Stimulated activated CD4-positive, alpha-beta T cell treated with anti-CD3 and anti-CD28 coated beads, Interleukin-4, amount 100 ng/mL, for 4 hours (primary cell): Measurements from ENCODE around the gene RSPH1.
A peak's percentile ranks its signal among the peaks of the same experiment; 100 is the strongest.
"Not testable (repeated sequence)": the region's sequence is repeated elsewhere in the genome, so short reads cannot be mapped to it uniquely, and the experiment has no call there.

ENCODE experiments used
- DNase-seq, 2 experiments: peaks; one replicate each; pipeline ENCODE4 v3.0.0-alpha.2; 2020

The RSPH1 gene

GRCh38 chr21:42480736-42481135 is 15.3 kb downstream of the RSPH1 start:
- DNase-seq: no peak

DNA sequence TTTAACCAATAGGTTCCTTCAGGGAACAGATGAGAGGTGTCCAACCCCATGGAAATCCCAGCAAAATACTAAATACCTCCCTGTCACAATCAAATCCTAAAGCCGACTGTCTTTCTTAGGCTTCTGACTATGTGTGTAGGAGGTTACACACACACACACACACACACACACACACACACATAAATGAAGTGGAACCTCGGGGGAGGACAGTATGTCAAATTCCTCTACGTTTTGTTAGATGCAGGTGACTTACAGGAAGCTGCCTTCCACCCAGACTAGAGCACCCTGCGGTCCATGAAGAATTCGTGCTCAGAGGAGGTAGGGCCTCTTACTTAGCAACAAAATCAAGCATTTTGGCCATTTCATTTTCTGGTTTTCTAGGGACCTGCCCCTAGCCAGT is 16.4 kb downstream of the RSPH1 start:
- DNase-seq: no peak

DNA sequence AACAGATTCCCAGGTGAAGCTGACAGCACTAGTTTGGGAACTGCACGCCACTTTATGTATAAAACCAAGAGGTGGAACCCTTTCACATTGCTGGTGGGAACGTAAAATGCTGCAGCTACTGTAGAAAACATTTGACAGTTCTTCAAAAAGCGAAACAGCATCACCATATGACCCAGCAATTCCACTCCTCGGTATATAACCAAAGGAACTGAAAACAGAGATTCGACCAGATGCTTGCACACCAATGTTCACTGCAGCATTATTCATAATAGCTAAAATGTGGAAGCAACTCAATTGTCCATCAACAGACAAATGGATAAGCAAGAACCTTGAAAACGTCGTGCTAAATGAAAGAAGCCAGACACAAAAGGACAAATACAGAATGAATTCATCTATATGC is 17.5 kb downstream of the RSPH1 start:
- DNase-seq: no peak

DNA sequence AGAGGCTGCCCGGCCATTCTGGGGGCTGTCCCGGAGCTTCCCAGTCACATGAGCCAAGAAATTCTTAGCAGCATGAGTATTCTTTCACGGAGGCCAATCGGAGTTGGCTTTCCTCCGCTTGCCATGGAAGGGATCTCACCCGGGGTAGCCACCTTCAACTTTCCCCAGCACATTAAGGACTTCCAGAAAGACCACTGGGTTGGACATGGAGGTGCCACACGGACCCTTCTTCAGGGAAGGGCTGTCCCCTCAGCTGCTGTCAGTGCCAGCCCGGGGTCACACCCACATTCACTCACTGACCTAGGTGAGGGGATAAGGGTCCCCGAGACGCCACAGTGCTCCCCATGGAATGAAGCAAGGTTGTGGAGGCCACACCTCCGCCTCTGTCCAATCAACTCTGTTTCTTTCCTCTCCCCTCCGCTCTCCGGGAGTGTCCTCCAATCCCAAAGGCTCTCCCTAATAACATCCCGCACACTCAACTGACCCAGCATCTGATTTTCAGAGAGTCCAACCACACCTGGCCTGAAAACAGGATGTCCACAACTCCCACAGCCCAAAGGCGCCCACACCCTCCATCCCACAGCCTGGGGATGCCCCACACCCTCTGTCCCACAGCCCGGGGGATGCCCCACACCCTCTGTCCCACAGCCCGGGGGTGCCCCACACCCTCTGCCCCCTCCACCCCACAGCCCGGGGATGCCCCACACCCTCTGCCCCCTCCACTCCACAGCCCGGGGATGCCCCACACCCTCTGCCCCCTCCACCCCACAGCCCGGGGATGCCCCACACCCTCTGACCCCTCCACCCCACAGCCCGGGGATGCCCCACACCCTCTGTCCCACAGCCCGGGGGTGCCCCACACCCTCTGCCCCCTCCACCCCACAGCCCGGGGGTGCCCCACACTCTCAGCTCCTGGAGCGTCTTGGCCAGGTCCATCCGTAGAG is 19.4 kb downstream of the RSPH1 start:
- no peak for DNase-seq

- no peak for DNase-seq
These were observed 20.3 kb downstream of the RSPH1 start for GRCh38 chr21:42475526-42476387.

DNA sequence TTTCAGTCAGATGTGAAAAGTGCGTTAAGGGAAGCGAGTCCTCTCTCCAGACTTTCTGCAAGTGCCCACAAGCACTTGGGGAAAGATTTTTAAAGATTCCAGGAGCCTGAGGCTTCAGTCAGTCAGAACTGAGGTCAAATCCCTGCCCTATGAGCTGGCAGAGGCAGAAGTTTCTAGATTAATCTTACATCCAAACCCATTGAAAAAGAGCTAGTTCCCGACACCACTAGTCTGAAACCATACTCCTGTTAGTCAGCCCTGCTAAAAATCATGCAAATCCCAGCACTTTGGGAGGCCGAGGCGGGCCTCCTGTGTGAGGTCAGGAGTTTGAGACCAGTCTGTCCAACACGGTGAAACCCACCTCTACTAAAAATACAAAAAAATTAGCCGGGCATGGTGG is 21.0 kb downstream of the RSPH1 start:
- DNase-seq: no peak

DNA sequence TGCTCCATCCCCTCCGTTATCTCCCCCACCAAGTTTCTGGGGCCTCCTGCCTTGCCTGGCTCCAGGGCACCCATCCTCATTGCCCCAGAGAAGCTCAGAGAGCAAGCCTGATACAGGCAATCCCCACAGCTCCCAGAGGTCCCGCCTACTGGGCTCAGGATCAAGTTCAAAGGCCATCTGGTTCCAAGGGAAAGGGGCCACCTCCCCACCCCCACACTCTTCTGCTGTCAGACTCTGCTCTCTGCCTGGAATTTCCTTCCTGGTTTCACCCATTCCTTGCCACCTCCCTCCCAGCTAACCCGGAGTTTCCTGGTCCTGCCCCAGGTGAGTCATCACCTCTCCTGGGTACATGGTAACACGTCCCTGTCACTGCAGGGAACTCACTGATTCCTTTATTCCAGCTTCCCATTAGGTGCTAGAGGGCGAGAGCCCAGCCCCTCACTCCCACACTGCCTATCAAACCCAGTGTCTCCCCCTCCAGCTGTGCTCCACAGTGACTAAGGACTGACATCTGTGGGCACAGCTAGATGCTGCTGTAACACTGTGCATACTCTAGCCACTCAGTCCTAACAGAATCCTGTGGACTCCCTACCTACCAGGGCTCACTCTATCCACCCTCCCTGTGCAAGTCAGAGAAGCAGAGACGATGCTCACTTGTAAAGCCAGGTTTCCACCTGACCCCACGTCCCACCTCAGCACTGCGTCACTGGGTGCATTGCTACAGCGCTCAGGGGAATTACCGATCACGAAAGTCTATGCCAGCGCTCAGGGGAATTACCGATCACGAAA is 21.8 kb downstream of the RSPH1 start:
- no peak for DNase-seq

- no peak for DNase-seq
These were observed 22.5 kb downstream of the RSPH1 start for GRCh38 chr21:42473498-42474042.

- no peak for DNase-seq
These were observed 23.5 kb downstream of the RSPH1 start for GRCh38 chr21:42472521-42472920.

- DNase-seq: no peak
These were observed 24.2 kb downstream of the RSPH1 start for GRCh38 chr21:42471716-42472330.

DNA sequence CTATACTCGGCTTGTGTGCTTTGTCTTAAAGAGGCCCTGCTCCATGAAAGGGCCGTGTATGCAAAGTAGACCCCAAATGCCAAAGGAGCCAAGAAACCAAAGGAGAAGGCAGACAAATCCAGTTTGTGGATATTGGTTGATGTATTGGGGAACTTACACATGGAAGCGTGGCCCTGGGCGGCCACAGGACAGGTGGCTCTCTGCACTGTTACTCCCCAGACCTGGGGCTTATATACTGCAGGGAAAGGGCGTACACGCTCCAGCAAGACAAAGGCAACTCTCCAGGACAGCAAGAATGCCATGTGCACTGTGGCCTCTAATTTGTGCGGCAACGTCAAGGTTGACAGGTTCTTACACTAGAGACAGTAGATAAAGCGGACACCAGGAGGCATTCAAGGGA is 24.8 kb downstream of the RSPH1 start:
- no peak for DNase-seq

GRCh38 chr21:42469726-42470125 is 26.3 kb downstream of the RSPH1 start:
- not testable (repeated sequence) for DNase-seq

- no peak for DNase-seq
These were observed 26.8 kb downstream of the RSPH1 start for GRCh38 chr21:42469272-42469671.

DNA sequence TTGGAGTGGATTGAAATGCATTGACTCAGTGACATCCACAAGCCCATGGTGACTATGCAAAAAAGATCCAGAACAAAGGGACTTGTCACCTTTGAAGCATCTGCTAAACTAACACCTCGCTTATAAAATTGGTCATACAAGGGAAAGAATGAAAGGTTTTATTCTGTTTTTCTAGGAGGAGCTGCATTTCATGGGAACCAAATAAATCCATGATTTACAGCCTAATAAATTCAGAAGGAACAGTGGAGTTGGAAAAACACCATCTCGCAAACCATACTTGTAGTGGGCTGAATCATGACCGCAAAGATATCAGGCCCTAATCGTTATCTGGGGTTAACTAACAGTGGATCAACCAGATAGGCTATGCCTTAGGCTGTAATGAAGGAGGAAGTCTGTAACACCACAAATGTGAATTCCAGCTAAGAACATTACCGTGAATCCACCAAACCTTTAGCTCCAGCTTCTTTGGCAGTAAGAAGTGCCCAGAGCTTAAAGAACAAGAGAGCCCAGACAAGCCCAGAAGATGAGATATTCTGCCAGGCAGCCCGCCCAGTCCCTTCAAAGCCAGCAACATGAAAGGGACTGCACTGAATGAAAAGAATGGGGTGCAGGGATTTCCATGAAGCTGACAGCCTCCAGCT is 27.4 kb downstream of the RSPH1 start:
- no peak for DNase-seq

DNA sequence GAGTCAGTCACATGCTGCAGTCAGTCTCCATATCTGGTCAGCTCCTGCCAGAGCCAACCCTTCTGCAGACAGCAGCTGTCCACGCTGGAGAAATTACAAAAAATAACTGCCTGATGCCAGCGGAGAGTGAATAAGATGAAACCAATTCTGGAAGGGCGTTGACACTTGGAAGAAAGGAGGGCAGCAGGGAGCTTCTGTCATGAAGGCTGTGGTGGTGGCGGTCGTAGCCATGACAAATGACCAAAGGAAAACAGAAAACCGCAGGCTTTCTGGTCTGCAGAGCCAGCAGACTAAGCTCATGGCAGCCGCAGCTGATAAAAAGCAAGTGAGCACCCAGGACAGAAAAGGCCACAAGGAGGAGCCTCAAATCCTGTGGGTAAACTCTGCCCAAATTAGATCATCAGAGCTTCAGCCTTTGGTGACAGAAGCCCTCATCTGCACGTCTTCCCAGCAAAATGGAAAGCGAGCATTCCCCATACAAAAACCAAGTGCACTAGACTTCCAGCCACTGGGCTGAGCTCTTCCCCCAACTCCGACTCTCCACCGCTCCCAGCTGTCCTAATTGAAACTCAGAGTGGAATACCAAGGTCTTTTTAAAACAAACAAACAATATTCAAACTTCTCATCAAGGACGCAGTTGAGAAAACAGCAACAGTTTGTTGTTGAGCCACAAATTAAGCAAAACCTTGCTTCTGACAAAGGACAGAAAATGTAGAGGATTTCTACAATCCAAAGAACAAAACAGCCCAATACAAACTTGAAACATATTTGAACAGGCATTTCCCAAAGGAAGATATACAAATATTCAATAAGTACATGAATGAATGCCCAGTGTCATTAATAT is 28.7 kb downstream of the RSPH1 start:
- DNase-seq: no peak

DNA sequence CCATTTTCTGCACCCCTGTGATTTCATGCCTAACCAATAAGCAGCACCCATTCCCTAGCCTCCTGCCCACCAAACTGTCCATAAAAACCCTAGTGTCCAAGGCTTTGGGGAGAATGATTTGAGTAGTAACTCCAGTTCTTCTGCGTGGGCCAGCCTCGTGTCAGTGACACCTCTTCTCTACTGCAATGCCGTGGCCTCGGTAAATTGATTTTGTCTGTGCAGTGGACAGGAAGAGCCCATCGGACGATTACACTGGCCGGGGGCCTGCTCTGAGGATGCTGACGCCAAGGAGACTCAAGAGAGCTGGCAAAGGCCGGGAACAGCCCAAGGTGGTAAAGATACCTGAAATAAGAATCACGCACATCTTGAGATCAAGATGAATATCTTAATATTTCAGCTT is 29.3 kb downstream of the RSPH1 start:
- no peak for DNase-seq

GRCh38 chr21:42465803-42466127 is 30.3 kb downstream of the RSPH1 start:
- no peak for DNase-seq

DNA sequence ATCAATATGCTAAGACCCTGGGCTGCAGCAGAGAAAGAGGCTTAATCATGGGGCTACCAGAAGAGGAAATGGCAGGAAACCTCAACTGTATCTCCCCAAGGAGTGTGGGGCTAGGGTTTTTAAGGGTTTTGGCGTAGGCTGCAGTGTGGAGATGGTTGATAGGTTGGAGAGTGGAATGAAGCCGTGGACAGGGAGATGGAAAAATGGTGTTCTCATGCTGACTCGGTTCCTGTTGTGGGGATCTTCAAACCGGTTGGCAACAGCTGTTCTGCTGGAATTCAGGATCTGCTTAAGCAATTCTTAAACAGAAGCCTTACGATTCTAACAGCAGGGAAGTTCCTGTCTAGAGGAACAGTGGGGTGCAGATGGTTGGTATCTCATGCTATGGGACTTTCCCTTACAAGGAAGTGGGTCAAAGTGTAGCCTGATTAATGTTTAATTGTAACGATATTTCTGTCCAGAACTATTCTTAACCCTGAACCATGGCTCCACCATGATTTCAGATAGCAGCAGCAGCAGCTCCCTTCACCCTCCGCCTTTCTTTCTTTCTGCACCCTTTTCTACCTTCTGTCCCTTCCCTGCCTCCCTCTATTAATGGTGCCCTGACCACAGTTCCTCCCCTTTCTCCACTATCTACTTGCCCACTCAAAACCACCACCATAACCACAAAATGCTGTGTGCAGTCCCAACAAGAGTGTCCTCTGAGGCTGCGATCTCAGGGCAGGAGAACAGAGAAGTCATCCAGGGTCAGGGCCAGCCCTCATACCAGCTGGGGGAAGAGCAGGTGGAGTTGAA is 30.8 kb downstream of the RSPH1 start:
- DNase-seq: no peak

DNA sequence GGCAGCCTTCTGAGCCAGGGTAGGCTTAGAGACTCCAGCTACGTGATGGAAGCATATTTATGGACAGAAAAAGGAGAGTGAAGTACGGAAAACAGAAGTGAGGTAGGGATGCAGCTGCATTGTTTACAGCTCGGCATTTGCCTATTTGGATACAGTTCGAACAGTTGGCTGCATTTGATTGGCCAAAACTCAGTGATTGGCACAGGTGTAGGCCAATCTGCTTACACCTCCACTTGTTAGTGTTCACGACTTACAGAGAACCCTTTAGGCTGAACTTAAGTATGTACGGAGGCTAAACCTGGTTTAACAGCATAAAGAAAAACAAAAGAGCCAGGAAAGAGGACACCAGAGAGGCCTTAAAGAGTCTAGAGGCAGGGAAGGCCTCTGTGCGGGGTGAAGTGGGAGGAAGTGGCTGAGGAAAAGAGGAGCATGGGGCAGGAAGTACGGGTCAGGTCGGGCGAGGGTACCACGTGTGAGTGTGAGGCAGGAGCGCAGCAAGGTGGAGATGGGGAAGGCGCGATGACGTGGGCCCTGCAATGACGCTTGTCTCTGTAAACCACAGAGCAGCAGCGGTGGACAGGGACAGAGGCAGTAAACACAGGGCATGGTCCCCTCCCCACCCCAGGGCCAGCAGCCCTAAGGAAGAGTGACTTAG is 32.0 kb downstream of the RSPH1 start:
- peak; percentile 51 to 64 for DNase-seq
